Measurements from ENCODE around the gene UST.

The UST gene

GRCh38 chr6:148829415-148830101 is 82.7 kb downstream of the UST start:
- DNase-seq (ENCODE audit: low spot score) = no peak
- TF ChIP-seq CTCF (IDR thresholded peaks at IDR 0.05; ENCODE audit: borderline replicate concordance, control extremely low read depth, extremely low read depth, insufficient read depth, missing control alignments) = no peak
- in situ Hi-C loops (cut with MboI; ENCODE audit: low sequenced_read_pairs, unreplicated experiment) = no loop called here

- in situ Hi-C loops (cut with MboI; ENCODE audit: low sequenced_read_pairs, unreplicated experiment) = no loop called here
- DNase-seq (ENCODE audit: low spot score) = no peak
- no peak for TF ChIP-seq CTCF (IDR thresholded peaks at IDR 0.05; ENCODE audit: borderline replicate concordance, control extremely low read depth, extremely low read depth, insufficient read depth, missing control alignments)
Observed at GRCh38 chr6:148830614-148831013, 83.8 kb downstream of the UST start.

DNA sequence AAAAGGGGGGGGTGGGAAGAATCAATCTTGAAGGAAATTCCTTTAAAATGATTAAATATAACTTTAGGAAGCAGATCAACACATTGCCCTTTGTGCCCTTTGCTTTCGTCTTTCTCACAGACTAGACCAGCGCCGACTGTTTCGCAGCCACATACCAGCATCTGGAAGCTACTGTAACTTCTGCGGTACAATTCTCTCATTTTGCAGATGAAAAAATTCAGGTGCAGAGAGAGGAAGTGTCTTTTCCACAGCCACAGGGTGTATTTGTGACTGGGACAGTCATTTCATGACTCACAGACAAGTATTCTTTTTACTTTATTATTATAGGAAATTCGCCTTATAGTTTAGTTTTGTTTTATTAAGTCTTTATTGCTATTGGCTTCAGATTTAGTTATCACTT is 84.2 kb downstream of the UST start:
- peak; percentile 34 for DNase-seq (ENCODE audit: low spot score)
- in situ Hi-C loops (cut with MboI; ENCODE audit: low sequenced_read_pairs, unreplicated experiment) = no loop called here
- no peak for TF ChIP-seq CTCF (IDR thresholded peaks at IDR 0.05; ENCODE audit: borderline replicate concordance, control extremely low read depth, extremely low read depth, insufficient read depth, missing control alignments)

- DNase-seq (ENCODE audit: low spot score) = no peak
- no peak for TF ChIP-seq CTCF (IDR thresholded peaks at IDR 0.05; ENCODE audit: borderline replicate concordance, control extremely low read depth, extremely low read depth, insufficient read depth, missing control alignments)
Observed at GRCh38 chr6:148831531-148831930, 84.7 kb downstream of the UST start.

DNA sequence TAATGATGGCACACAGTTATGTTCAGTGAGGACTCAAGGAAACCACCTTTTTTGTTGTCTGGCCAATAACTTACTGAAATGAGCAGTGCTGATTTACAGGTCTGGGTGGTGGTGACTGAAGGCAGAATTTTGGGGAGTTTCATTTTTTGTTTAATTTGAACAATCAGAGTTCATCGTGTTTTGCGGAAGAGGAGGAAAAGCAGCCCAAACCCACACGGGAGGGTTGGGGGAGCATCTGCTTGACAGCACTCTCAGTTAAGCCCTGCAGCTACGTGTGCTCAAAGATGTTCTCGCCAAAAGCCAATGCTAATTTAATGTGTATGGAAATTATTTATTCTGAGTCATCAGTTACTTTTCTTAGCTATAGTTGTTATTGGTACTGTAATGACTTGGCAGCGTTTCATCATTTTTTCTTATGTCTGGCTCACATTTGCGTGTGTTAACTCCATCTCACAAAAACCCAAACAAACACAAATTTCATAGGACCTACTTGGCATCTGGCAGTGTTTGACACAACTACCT is 89.2 kb downstream of the UST start:
- DNase-seq (ENCODE audit: low spot score) = peak; percentile 41
- in situ Hi-C loops (cut with MboI; ENCODE audit: low sequenced_read_pairs, unreplicated experiment) = no loop called here
- TF ChIP-seq CTCF (IDR thresholded peaks at IDR 0.05; ENCODE audit: borderline replicate concordance, control extremely low read depth, extremely low read depth, insufficient read depth, missing control alignments) = no peak

More at GRCh38 chr6:148831531-148831930, 84.7 kb downstream of the UST start:
- in situ Hi-C loops (cut with MboI; ENCODE audit: low sequenced_read_pairs, unreplicated experiment) = no loop called here

DNA sequence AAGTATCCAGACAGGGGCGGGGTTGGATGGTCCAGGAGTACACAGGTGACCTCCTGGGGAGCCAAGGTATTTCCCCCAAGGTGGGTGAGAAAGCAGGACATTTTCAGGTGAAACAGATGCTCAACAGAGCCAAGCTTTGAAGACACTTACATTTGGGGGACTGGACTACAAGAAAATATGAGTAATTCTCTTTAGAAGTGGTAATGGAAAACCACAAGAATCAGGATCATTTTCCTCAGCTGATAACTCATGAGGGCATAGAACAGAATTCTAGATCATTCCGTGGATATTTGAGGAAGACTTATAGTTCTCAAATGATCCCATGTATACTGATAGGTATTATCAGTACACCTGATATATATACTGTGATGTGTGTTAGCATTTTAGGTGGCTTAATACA is 89.9 kb downstream of the UST start:
- no peak for TF ChIP-seq CTCF (IDR thresholded peaks at IDR 0.05; ENCODE audit: borderline replicate concordance, control extremely low read depth, extremely low read depth, insufficient read depth, missing control alignments)
- in situ Hi-C loops (cut with MboI; ENCODE audit: low sequenced_read_pairs, unreplicated experiment) = no loop called here
- DNase-seq (ENCODE audit: low spot score) = no peak
